Psoas muscle (tissue), 8 donors: ENCODE measurements around the gene TRAPPC6A. TPM values are rescaled to one million over a fixed set of nuclear protein-coding genes. Genes with fewer than 3 reads are reported as not detected.

Experiments
- ATAC-seq, 4 donors: fragments of 200-7000 bp; cut with Tn5 transposase; one replicate each; pipeline ENCODE4 v1.9.1; 2020; ENCODE audit warnings: moderate library complexity in 3 of 4, mild to moderate bottlenecking in 2 of 4
- DNase-seq, 2 donors: peaks; one replicate each; pipeline ENCODE4 v3.0.0-alpha.2; 2020
- H3K27ac ChIP-seq: fragments of 200-600 bp; one replicate; pipeline ENCODE4 v1.8.0; 2022
- H3K27me3 ChIP-seq, 3 donors: fragments of 200-600 bp in 1 of 3; one replicate each; pipeline versions ENCODE4 v1.6.1 to v1.8.0; 2013 to 2022; ENCODE audit warnings: low read length in 2 of 3, mild to moderate bottlenecking in 2 of 3, moderate library complexity in 1 of 3; ENCODE audit not compliant: insufficient read depth in 3 of 3
- H3K36me3 ChIP-seq, 2 donors: fragments of 200-600 bp in 1 of 2; one replicate each; pipeline versions ENCODE4 v1.6.1 to v1.8.0; 2013 to 2022; ENCODE audit warnings: low read depth in 1 of 2, mild to moderate bottlenecking in 1 of 2, moderate library complexity in 1 of 2; ENCODE audit not compliant: insufficient read depth in 1 of 2
- H3K4me1 ChIP-seq: fragments of 200-600 bp; one replicate; pipeline ENCODE4 v1.8.0; 2022
- H3K4me3 ChIP-seq: fragments of 200-600 bp; one replicate; pipeline ENCODE4 v1.8.0; 2022; ENCODE audit warnings: mild to moderate bottlenecking
- H3K9me3 ChIP-seq: fragments of 200-600 bp; one replicate; pipeline ENCODE4 v1.8.0; 2022
- WGBS, 3 donors: extraction: QIAGEN DNeasy Blood & Tissue Kit; methylation state at CpG; one replicate each; pipeline versions ENCODE4 v1.1.6 to v1.1.7; 2013; 5-methylcytosine and 5-hydroxymethylcytosine counted together
- intact Hi-C, 2 donors: fragments of 100-400 bp; cut with DNase I; formaldehyde crosslinking; loops; one replicate each; pipeline versions ENCODE4 v1.11.0 to v1.14.2; 2022
- polyA plus RNA-seq, 3 donors: library from polyadenylated mRNA; stranded (reverse); fragments of 200-250 nt; gene quantifications; one replicate each; pipeline ENCODE4 v1.2.3, GENCODE V29; 2013
- total RNA-seq, 4 donors: library from RNA; stranded (reverse); fragmentation: NEBNext Ultra II Directional in 2 of 4; extraction: Animal tissue kit (Norgen Biotek cat#: 25700) in 2 of 4; gene quantifications; one replicate each; pipeline versions ENCODE4 v1.2.1 to v1.2.4, GENCODE V29; 2021 to 2023
- TF ChIP-seq, protein P1 (sequence below): fragments of 200-600 bp; IDR thresholded peaks from one replicate; pipeline ENCODE4 v1.8.0; 2022; ENCODE audit warnings: antibody characterized with exemption
- donor health status: healthy with polysubstance abuse.
- donor health status: DM: no; HTN: no; CAD: no; lungs with moderate emphysema.
- donor health status: Bipolar disorder and iron deficiency.
- donor health status: healthy.
- donor health status: DM: yes; HTN: yes; CAD: no.
- donor health status: DM: no; HTN: no; CAD: no.
- donor health status: DM: no; HTN: no; CAD: no.
- donor health status: DM: yes; HTN: yes; CAD: no.

Gene TRAPPC6A
- total and polyA plus RNA-seq, 7 donors, result 10.8 to 42.2 (median 14.5) TPM

DNA sequence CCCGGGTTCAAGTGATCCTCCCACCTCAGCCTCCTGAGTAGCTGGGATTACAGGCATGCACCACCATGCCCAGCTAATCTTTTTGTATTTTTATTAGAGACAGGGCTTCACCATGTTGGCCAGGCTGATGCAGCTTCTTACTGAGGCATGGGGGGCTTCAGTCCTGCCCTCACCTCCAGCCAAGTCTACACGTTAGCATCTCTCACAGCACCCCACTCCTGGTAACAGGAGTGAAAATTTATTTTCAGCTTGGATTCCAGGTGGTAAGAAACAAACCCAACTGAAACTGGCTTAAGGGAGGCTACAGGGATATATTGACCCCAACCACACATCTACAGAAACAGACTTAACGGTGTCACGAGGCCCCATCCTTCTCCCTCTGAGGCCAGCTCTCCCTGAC, 27.9 kb downstream of the TRAPPC6A start:
- Histone ChIP-seq H3K27ac (no peak overlapping the region), H3K9me3 (no peaks in the 10 kb centered on the region), H3K27me3 (peaks cover 0 to 32% (median 9%) of the 10 kb centered on the region in 3 donors), H3K4me3 (no peak overlapping the region), H3K36me3 (peaks cover 4 to 15% of the 10 kb centered on the region in 2 donors), H3K4me1 (peaks cover 20% of the 10 kb centered on the region)
- TF ChIP-seq, protein P1, sequence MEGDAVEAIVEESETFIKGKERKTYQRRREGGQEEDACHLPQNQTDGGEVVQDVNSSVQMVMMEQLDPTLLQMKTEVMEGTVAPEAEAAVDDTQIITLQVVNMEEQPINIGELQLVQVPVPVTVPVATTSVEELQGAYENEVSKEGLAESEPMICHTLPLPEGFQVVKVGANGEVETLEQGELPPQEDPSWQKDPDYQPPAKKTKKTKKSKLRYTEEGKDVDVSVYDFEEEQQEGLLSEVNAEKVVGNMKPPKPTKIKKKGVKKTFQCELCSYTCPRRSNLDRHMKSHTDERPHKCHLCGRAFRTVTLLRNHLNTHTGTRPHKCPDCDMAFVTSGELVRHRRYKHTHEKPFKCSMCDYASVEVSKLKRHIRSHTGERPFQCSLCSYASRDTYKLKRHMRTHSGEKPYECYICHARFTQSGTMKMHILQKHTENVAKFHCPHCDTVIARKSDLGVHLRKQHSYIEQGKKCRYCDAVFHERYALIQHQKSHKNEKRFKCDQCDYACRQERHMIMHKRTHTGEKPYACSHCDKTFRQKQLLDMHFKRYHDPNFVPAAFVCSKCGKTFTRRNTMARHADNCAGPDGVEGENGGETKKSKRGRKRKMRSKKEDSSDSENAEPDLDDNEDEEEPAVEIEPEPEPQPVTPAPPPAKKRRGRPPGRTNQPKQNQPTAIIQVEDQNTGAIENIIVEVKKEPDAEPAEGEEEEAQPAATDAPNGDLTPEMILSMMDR, result no peak
- intact Hi-C loops, result no loop called here
- WGBS, 3 donors, result 87 to 94% (median 90%) methylated on average over 4 of the region's 4 CpGs
- DNase-seq (no peak), ATAC-seq (no peak)

DNA sequence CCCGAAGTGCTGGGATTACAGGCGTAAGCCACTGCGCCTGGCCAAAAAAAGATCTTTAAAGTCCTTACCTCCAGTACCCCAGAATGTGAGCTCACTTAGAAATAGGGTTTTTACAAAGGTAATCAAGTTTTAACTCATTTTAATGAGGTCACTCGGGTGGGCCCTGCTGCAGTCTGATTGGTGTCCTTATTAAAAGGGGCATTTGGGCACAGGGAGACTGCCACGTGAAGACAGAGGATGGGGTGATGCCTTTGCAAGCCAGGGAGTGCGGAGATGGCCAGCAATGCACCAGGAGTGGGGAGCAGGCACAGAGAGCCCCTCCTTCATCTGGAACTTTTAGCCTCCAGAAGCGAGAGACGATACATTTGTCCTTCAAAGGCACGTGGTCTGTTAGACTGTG, 28.9 kb downstream of the TRAPPC6A start:
- no peak for ATAC-seq
- no peak overlapping the region for H3K4me3 ChIP-seq
- H3K9me3 ChIP-seq, result no peaks in the 10 kb centered on the region
- peaks cover 0 to 32% (median 9%) of the 10 kb centered on the region in 3 donors for H3K27me3 ChIP-seq
- WGBS, 3 donors, result 77 to 89% (median 78%) methylated on average over 9 of the region's 9 CpGs
- peaks cover 6 to 26% of the 10 kb centered on the region in 2 donors for H3K36me3 ChIP-seq
- peaks cover 20% of the 10 kb centered on the region for H3K4me1 ChIP-seq
- H3K27ac ChIP-seq, result no peak overlapping the region
- TF ChIP-seq, protein P1, result no peak
- intact Hi-C loops, result no loop called here
- no peak for DNase-seq

DNA sequence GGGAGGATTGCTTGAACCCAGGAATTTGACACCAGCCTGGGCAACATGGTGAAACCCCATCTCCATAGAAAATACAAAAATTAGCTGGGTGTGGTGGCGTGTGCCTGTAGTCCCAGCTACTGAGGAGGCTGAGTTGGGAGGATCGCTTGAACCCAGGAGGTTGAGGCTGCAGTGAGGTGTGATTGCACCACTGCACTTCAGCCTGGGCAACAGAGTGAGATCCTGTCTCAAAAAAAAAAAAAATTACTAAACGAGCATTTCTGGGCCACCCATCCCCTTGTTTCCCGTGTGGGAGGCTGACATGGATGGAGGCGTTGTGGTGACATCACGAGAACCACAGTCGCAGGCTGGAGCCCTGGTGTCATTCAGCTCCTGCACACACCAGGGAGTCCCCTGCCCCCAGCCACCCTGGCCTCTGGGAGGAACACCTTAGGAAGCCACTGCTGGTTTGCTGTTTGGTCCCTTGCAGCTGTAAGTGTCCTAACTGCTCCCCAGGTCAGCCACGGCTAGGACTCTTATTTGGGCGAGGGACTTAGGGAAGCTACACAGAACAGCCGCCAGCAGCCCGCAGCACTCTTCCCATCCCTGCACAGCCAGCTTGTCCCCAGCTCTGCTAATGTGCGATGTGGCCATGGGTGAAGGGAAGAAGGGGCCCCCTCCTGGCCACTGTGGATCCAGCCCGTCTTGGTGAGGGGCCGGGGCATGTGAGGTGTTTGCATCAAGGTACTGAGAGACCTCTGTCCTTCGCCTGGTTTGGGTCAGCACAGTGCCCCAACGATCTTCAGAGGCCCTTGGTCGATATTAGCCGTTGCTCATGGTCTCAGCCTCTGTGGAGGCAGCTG, 30.0 kb downstream of the TRAPPC6A start:
- no peaks in the 10 kb centered on the region for H3K9me3 ChIP-seq
- H3K4me3 ChIP-seq, result no peak overlapping the region
- intact Hi-C loops, result no loop called here
- peaks cover 6 to 35% of the 10 kb centered on the region in 2 donors for H3K36me3 ChIP-seq
- ATAC-seq (no peak), DNase-seq (no peak)
- peaks cover 0 to 24% (median 9%) of the 10 kb centered on the region in 3 donors for H3K27me3 ChIP-seq
- no peak overlapping the region for H3K27ac ChIP-seq
- TF ChIP-seq, protein P1, result no peak
- WGBS, 3 donors, result 79 to 83% (median 81%) methylated on average over 18 of the region's 18 CpGs
- H3K4me1 ChIP-seq, result peaks cover 11% of the 10 kb centered on the region

DNA sequence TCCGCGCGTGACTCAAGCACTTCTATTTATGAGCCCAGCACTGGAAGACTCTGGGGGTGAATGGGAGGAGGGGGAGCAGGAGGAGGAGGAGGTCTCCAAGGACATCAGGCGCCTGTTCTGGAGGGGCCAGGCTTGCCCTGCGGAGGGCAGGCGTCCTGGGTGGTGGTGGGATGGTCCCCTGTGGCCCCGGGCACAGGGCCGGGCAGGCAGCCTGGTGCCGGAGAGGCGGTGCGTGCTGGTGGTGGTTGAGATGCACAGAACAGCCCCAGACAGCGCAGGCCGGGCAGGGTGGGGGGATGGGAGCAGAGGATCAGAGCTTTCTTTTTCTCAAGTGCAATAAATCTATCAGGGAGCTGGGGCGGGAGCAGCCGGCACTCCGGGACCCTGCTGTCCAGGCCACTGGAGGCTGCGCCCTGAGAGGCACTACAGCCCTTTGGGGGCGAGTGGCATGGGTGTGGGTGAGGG, 31.3 kb downstream of the TRAPPC6A start:
- 81 to 88% (median 85%) methylated on average over 17 to 18 of the region's 18 CpGs for WGBS, 3 donors
- Histone ChIP-seq H3K27me3 (peaks cover 0 to 13% (median 5%) of the 10 kb centered on the region in 3 donors), H3K4me3 (no peak overlapping the region), H3K36me3 (peaks cover 9 to 48% of the 10 kb centered on the region in 2 donors), H3K27ac (no peak overlapping the region), H3K4me1 (no peaks in the 10 kb centered on the region), H3K9me3 (no peaks in the 10 kb centered on the region)
- TF ChIP-seq, protein P1, result no peak
- intact Hi-C loops, result no loop called here
- ATAC-seq, result no peak
- no peak for DNase-seq
